Body of pancreas (tissue), 4 donors: ENCODE data around the gene PAN3.

Experiments used
- CTCF ChIP-seq, 7 experiments: fragments of 450-650 bp in 4 of 7; fragments of 200-600 bp in 3 of 7; sonication (generic) in 3 of 7; IDR thresholded peaks; one replicate each; pipeline ENCODE4 v1.5.1; 2016 to 2019; ENCODE audit warnings: antibody characterized with exemption in 7 of 7
- POLR2A ChIP-seq, 3 donors: fragments of 450-650 bp; IDR thresholded peaks; one replicate each; pipeline ENCODE4 v1.6.1; 2016; ENCODE audit warnings: antibody characterized with exemption in 3 of 3, mild to moderate bottlenecking in 2 of 3

DNA sequence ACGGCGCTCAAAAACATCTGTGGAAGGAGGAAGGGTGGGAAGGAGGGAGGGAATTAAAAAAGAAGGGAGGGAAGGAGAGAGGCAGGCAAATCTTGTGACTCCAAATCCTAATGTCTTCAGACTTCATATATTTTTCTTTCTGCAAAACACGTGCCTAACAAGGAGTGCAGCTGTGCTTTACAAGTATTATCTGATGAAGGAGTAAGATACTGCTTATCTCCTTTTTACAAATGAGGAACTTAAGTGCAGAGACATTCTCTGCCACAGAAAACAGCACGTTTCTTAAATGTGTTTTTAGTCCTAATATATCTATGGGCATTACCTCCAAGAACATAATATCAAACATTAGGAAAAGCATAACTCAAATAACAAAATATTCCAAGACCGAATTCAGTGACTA is 44.5 kb upstream of the PAN3 start:
- TF ChIP-seq CTCF (IDR thresholded peaks at IDR 0.05): no peak
- no peak for TF ChIP-seq POLR2A (IDR thresholded peaks at IDR 0.05)
